EL (cell line): ENCODE data around the gene NECTIN1.

ENCODE experiments used
- DNase-seq: peaks from one replicate; pipeline ENCODE4 v3.0.0-alpha.2; 2016

Gene NECTIN1

GRCh38 chr11:119728651-119729580, at the start of gene NECTIN1:
TSS of gene NECTIN1 (minus strand) at chr11:119729200. CDS start at chr11:119728553, 647 bp downstream.
- peak; percentile 84 for DNase-seq

- no peak for DNase-seq
These were observed 49.6 kb upstream of the NECTIN1 start for GRCh38 chr11:119778391-119779194.

- DNase-seq: no peak
These were observed 48.9 kb upstream of the NECTIN1 start for GRCh38 chr11:119777940-119778339.

GRCh38 chr11:119776651-119777050, 47.7 kb upstream of the NECTIN1 start:
- no peak for DNase-seq

- DNase-seq: no peak
These were observed 47.1 kb upstream of the NECTIN1 start for GRCh38 chr11:119776031-119776636.

GRCh38 chr11:119774172-119774763, 45.3 kb upstream of the NECTIN1 start:
- peak; percentile 27 for DNase-seq

- no peak for DNase-seq
These were observed 43.8 kb upstream of the NECTIN1 start for GRCh38 chr11:119772641-119773415.

- DNase-seq: no peak
These were observed 43.1 kb upstream of the NECTIN1 start for GRCh38 chr11:119772076-119772475.

- DNase-seq: no peak
These were observed 42.3 kb upstream of the NECTIN1 start for GRCh38 chr11:119771172-119771770.

GRCh38 chr11:119765628-119766027, 36.6 kb upstream of the NECTIN1 start:
- no peak for DNase-seq

GRCh38 chr11:119764108-119764868, 35.3 kb upstream of the NECTIN1 start:
- DNase-seq: peak; percentile 19

- DNase-seq: no peak
These were observed 34.2 kb upstream of the NECTIN1 start for GRCh38 chr11:119763071-119763728.

GRCh38 chr11:119759747-119760412, 30.9 kb upstream of the NECTIN1 start:
- no peak for DNase-seq

GRCh38 chr11:119759324-119759723, 30.3 kb upstream of the NECTIN1 start:
- peak; percentile 44 for DNase-seq

- peak; percentile 23 for DNase-seq
These were observed 29.3 kb upstream of the NECTIN1 start for GRCh38 chr11:119758291-119758690.

- DNase-seq: no peak
These were observed 28.4 kb upstream of the NECTIN1 start for GRCh38 chr11:119757378-119757777.

- DNase-seq: no peak
These were observed 27.3 kb upstream of the NECTIN1 start for GRCh38 chr11:119756169-119756865.

GRCh38 chr11:119755356-119756071, 26.5 kb upstream of the NECTIN1 start:
- no peak for DNase-seq
